Activated CD4-positive, alpha-beta memory T cell treated with anti-CD3 and anti-CD28 coated beads, Interleukin-2, amount 10 ng/mL, durations not matched to agents 7 days and 5 days (primary cell): ENCODE results near the gene DHX38. TPM values are rescaled to one million over a fixed set of nuclear protein-coding genes. Genes with fewer than 3 reads are reported as not detected.

ENCODE experiments used
- CTCF ChIA-PET: fragments of 350-600 bp; sonication (Branson Sonifier 250); formaldehyde crosslinking; loops from one replicate; lab custom pipeline; 2021; ENCODE audit warnings: antibody characterized with exemption, inconsistent platforms; lab: Charles Lee
- POLR2A ChIA-PET: fragments of 350-600 bp; sonication (Branson Sonifier 250); formaldehyde crosslinking; loops from one replicate; lab custom pipeline; 2021; ENCODE audit warnings: antibody characterized with exemption; lab: Charles Lee
- DNase-seq: peaks from one replicate; pipeline ENCODE4 v3.0.0-alpha.2; 2020
- H3K27ac Mint-ChIP-seq: one replicate; pipeline ENCODE4 v1.8.0; 2021; ENCODE audit warnings: mild to moderate bottlenecking, mixed read lengths
- H3K27me3 Mint-ChIP-seq: one replicate; pipeline ENCODE4 v1.8.0; 2021; ENCODE audit warnings: mixed read lengths
- H3K36me3 Mint-ChIP-seq: one replicate; pipeline ENCODE4 v1.8.0; 2021; ENCODE audit warnings: low read depth, mixed read lengths
- H3K4me1 Mint-ChIP-seq: one replicate; pipeline ENCODE4 v1.8.0; 2021; ENCODE audit warnings: mixed read lengths
- H3K4me3 Mint-ChIP-seq: one replicate; pipeline ENCODE4 v1.8.0; 2021; ENCODE audit warnings: mild to moderate bottlenecking, mixed read lengths
- H3K9me3 Mint-ChIP-seq: one replicate; pipeline ENCODE4 v1.8.0; 2021; ENCODE audit warnings: mixed read lengths
- total RNA-seq, 2 experiments: library from RNA; stranded (reverse); gene quantifications; one replicate each; pipeline ENCODE4 v1.2.3, GENCODE V29; 2021

DHX38 gene
- total RNA-seq, 2 experiments from 2014 or later: 70.2 to 70.7 TPM

DNA sequence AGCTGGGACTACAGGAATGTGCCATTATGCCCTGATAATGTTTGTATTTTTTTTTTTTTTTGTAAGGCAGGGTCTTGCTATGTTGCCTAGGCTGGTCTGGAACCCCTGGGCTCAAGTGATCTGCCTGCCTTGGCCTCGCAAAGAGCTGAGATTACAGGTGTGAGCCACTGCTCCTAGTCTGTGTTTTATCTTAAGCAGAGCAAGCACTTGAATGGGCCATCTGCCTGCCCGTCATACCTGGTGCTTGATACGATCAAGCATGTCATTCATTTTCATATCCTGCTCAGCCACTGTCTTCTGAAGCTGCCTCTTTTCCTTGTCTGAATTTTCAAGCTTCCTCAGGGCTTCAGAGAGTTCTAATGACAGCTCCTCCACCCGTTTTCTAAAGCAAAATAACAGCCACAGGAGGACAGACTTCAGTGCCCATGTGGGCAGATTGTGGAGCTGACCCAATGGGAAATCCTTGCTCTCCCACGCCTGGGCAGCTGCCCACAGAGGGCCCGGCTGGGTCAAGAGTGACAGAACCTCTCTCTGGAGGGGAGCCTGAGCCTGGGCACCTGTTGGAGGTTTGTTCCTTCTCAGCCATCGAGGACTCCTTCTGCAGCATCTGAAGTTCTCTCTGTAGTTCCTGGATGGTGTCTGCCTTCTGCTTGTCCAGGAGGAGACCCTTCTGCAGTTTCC lies 36.5 kb downstream of the DHX38 start:
- ChIA-PET POLR2A (no interaction called here), CTCF (no interaction called here)
- no peaks in the 10 kb centered on the region for H3K36me3 Mint-ChIP-seq
- H3K27ac Mint-ChIP-seq: no peak overlapping the region
- H3K4me1 Mint-ChIP-seq: no peaks in the 10 kb centered on the region
- DNase-seq: no peak
- no peak overlapping the region for H3K4me3 Mint-ChIP-seq
- H3K9me3 Mint-ChIP-seq: no peaks in the 10 kb centered on the region
- peaks cover 7% of the 10 kb centered on the region for H3K27me3 Mint-ChIP-seq

DNA sequence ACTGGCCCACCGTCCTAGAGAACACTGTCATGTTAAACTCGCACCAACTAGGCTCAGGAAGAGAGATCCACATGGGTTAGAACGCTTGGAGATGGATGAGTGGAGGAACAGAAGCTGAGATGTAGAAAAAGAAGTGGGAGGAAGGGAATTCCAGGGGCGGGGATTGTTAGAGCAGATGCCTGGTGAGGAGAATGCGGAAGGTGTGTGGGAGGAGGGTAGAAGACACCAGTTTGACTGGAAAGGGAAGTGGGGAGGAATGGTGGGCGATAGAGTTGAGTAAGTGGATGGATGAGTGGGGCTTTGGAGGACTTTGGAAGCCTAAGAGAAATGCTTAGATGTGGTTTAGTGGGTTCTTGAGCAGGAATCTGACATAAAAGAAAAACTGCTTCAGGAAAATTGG lies 37.4 kb downstream of the DHX38 start:
- no peaks in the 10 kb centered on the region for H3K36me3 Mint-ChIP-seq
- POLR2A ChIA-PET: no interaction called here
- peaks cover 7% of the 10 kb centered on the region for H3K27me3 Mint-ChIP-seq

DNA sequence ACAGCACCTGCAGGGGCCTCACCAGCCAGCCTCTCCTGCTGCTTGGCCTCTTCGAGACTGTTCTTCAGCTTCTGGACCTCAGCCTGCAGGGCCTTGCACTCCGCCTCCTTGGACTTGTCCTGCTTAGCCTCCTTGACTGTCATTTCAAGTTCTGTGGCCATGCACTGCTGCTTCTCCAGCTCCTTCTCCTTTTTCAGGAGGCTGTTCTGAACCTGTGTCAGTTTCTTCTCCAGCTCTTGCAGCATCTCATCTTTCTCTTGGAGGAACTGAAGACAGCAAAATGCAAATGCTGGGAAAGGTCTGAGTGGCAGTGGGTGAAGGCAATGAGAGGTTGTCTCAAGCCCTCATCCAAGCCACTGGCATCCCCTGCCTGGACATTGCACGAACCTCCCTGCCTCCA lies 39.1 kb downstream of the DHX38 start:
- Mint-ChIP-seq H3K9me3 (no peaks in the 10 kb centered on the region), H3K27ac (no peak overlapping the region), H3K27me3 (peaks cover 7% of the 10 kb centered on the region), H3K36me3 (no peaks in the 10 kb centered on the region), H3K4me1 (no peaks in the 10 kb centered on the region), H3K4me3 (no peak overlapping the region)
- no peak for DNase-seq
- POLR2A ChIA-PET: no interaction called here
- CTCF ChIA-PET: no interaction called here

More for the DNA sequence above, 37.4 kb downstream of the DHX38 start:
- no peak for DNase-seq
- H3K4me1 Mint-ChIP-seq: no peaks in the 10 kb centered on the region
- no peak overlapping the region for H3K4me3 Mint-ChIP-seq
- CTCF ChIA-PET: interaction anchor here (0.5 kb wide), 1 partner anchor 800 kb away, joined by 3 read pairs; no protein-coding TSS in a partner anchor
- H3K27ac Mint-ChIP-seq: no peak overlapping the region
- no peaks in the 10 kb centered on the region for H3K9me3 Mint-ChIP-seq

- Mint-ChIP-seq H3K36me3 (no peaks in the 10 kb centered on the region), H3K27me3 (peaks cover 3% of the 10 kb centered on the region), H3K27ac (no peak overlapping the region), H3K4me3 (no peak overlapping the region), H3K4me1 (no peaks in the 10 kb centered on the region), H3K9me3 (no peaks in the 10 kb centered on the region)
- no peak for DNase-seq
- POLR2A ChIA-PET: no interaction called here
- CTCF ChIA-PET: no interaction called here
Observed at GRCh38 chr16:72134507-72134906, 40.9 kb downstream of the DHX38 start.

DNA sequence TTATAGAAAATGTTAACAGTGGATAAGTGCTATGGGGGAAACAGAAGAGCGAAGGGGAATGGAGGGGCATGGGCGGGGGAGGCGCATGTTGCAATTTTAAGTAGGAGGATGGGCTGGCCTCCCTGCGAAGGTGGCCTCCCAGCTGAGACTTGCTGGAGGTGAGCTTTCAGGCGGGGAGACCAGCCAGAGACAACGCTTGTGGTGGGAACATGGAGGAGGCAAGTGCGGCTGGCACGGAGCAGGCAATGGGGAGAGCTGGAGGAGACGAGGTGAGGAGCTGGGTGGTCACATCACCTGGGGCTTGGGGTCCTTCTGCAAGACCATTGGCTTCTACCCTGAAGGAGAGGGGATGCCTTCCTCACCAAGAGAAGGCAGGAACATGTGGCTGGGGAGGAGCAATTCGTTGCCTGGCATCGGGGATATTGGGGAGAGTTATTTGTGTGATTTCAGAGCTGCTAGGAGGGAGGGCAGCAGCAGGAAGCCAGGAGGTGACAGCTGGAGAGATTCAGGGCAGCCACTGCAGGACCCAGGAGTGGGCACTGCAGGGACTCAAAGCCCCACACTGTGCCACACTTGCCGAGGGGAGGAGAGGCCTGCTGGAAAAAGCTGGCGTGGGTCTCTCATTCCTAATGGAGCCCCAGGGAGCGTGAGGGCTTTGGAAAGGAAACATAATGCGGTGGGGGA lies 43.9 kb downstream of the DHX38 start:
- no peaks in the 10 kb centered on the region for H3K4me1 Mint-ChIP-seq
- H3K4me3 Mint-ChIP-seq: no peak overlapping the region
- CTCF ChIA-PET: no interaction called here
- H3K27me3 Mint-ChIP-seq: peaks cover 7% of the 10 kb centered on the region
- H3K36me3 Mint-ChIP-seq: no peaks in the 10 kb centered on the region
- POLR2A ChIA-PET: no interaction called here
- H3K27ac Mint-ChIP-seq: no peak overlapping the region
- H3K9me3 Mint-ChIP-seq: no peaks in the 10 kb centered on the region
- no peak for DNase-seq

GRCh38 chr16:72138064-72138572 lies 44.5 kb downstream of the DHX38 start:
- ChIA-PET CTCF (interaction anchor here (1.8 kb wide), 1 partner anchor 13 kb away, joined by 5 read pairs; no protein-coding TSS in a partner anchor), POLR2A (no interaction called here)
- H3K9me3 Mint-ChIP-seq: no peaks in the 10 kb centered on the region
- H3K4me3 Mint-ChIP-seq: no peak overlapping the region
- no peaks in the 10 kb centered on the region for H3K4me1 Mint-ChIP-seq
- DNase-seq: no peak
- H3K27me3 Mint-ChIP-seq: peaks cover 7% of the 10 kb centered on the region
- H3K27ac Mint-ChIP-seq: no peak overlapping the region
- no peaks in the 10 kb centered on the region for H3K36me3 Mint-ChIP-seq

- Mint-ChIP-seq H3K9me3 (no peaks in the 10 kb centered on the region), H3K4me1 (no peaks in the 10 kb centered on the region), H3K4me3 (no peak overlapping the region), H3K27ac (no peak overlapping the region), H3K36me3 (no peaks in the 10 kb centered on the region), H3K27me3 (peaks cover 11% of the 10 kb centered on the region)
- DNase-seq: no peak
- POLR2A ChIA-PET: no interaction called here
- CTCF ChIA-PET: interaction anchor here (1.8 kb wide), 1 partner anchor 15 kb away, joined by 5 read pairs; no protein-coding TSS in a partner anchor
Observed at GRCh38 chr16:72139908-72140307, 46.3 kb downstream of the DHX38 start.

DNA sequence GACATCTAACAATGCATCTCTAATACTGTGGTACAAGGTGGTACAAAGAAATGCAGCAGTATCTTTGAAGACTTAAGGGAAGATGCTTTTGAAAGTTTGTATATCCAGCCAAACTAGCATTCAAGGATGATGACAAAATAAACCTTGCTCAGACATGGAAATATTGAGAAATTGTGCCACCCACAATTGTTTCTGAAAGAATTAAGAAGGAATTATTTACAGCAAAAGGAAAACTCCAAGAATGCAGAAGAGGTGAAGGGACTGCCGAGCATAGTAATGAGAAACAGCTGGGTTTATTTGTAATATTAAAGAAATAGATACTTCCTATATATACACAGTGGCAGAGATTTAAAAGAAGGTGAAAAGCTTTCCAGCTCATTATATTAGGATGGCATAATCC lies 48.8 kb downstream of the DHX38 start:
- peaks cover 1% of the 10 kb centered on the region for H3K9me3 Mint-ChIP-seq
- no peak overlapping the region for H3K4me3 Mint-ChIP-seq
- H3K27ac Mint-ChIP-seq: no peak overlapping the region
- peaks cover 16% of the 10 kb centered on the region for H3K27me3 Mint-ChIP-seq
- DNase-seq: no peak
- CTCF ChIA-PET: no interaction called here
- H3K4me1 Mint-ChIP-seq: no peaks in the 10 kb centered on the region
- POLR2A ChIA-PET: no interaction called here
- H3K36me3 Mint-ChIP-seq: no peaks in the 10 kb centered on the region

DNA sequence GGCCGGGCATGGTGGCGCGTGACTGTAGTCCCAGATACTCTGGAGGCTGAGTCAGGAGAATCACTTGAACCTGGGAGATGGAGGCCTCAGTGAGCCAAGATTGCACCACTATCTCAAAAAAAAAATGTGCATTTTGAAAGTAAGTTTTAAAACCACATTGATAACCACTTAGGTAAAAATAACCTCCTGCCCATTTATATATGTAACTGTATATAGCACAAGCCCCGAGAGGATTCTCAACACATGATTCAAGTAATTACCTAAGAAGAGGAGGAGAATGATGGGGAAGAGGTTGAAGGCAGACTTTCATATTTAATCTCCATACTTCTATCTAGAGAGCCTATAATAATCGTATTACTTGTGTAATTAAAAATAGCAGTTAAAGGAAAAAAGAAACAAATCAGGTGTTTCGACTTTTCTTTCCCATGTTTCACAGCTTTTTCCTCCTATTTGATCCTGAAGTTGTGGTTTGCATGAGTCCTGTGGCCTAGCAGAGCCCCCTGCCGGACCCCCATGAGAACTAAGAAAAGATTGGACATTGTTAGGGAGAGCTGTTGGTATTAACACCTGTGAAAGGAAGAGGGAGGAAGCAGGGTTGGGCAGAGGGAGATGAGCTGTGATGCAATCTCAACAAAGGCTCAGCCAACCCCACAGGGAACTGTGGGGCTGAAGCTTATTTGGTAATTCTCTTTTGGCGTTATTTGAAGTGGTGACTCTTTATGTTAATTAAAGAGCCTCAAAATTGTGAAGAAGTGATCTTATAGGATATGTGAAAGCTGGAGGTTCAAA lies 56.2 kb downstream of the DHX38 start:
- DNase-seq: no peak
- Mint-ChIP-seq H3K27ac (no peak overlapping the region), H3K4me1 (no peaks in the 10 kb centered on the region), H3K36me3 (no peaks in the 10 kb centered on the region), H3K4me3 (no peak overlapping the region), H3K9me3 (peaks cover 1% of the 10 kb centered on the region), H3K27me3 (peaks cover 5% of the 10 kb centered on the region)
- CTCF ChIA-PET: interaction anchor here (2.5 kb wide), 1 partner anchor 25 kb away, joined by 9 read pairs; no protein-coding TSS in a partner anchor
- POLR2A ChIA-PET: no interaction called here

- Mint-ChIP-seq H3K4me1 (no peaks in the 10 kb centered on the region), H3K27me3 (peaks cover 4% of the 10 kb centered on the region), H3K9me3 (no peaks in the 10 kb centered on the region), H3K4me3 (no peak overlapping the region), H3K36me3 (no peaks in the 10 kb centered on the region), H3K27ac (no peak overlapping the region)
- ChIA-PET CTCF (no interaction called here), POLR2A (no interaction called here)
- no peak for DNase-seq
Observed at GRCh38 chr16:72159386-72159785, 65.7 kb downstream of the DHX38 start.

DNA sequence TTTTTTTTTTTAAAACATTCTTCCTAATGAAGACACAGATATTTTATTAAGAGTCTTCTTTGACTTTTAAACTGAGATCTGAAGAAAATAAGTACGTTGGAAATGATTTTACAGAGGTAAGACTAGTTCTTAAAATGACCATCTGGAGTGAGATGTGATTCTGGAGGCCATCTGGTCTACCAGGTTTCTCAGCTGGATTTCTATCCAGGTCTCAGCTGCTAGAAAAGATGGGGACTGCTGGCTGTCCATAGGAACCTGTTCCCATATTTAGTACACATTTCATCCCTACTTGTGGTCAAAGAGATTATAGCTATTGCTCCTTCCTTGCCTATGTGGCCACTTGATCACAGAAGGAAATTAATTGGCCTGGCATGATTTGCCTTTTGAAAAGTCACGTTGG lies 66.2 kb downstream of the DHX38 start:
- H3K4me1 Mint-ChIP-seq: no peaks in the 10 kb centered on the region
- DNase-seq: no peak
- no peak overlapping the region for H3K4me3 Mint-ChIP-seq
- H3K27me3 Mint-ChIP-seq: peaks cover 4% of the 10 kb centered on the region
- CTCF ChIA-PET: no interaction called here
- no peak overlapping the region for H3K27ac Mint-ChIP-seq
- POLR2A ChIA-PET: no interaction called here
- H3K9me3 Mint-ChIP-seq: no peaks in the 10 kb centered on the region
- no peaks in the 10 kb centered on the region for H3K36me3 Mint-ChIP-seq

- Mint-ChIP-seq H3K27ac (no peak overlapping the region), H3K27me3 (peaks cover 4% of the 10 kb centered on the region), H3K4me1 (no peaks in the 10 kb centered on the region), H3K36me3 (no peaks in the 10 kb centered on the region), H3K4me3 (no peak overlapping the region), H3K9me3 (no peaks in the 10 kb centered on the region)
- ChIA-PET CTCF (interaction anchor here (1.7 kb wide), 1 partner anchor 37 kb away, joined by 3 read pairs; no protein-coding TSS in a partner anchor), POLR2A (no interaction called here)
- no peak for DNase-seq
Observed at GRCh38 chr16:72162105-72162692, 68.6 kb downstream of the DHX38 start.
